ENCODE measurements around the gene PTBP2.

DNA sequence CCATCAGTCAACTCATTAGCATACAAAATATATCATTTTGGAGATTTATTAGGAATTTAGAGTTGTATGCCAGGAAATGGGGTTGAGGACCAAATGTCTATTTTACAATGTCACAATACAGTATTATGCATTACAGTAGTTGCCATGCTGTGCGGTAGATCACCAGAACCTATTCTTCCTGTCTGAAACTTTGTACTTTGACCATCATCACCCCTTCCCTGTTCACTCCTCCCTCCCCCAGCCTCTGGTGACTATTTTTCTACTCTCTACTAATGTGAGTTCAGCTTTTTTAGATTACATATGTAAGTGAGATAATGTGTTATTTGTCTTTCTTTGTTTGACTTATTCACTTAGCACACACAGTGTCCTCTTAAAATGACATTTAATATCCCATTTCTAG is 50.8 kb downstream of the PTBP2 start:
- TF ChIP-seq RAD21 (IDR thresholded peaks at IDR 0.05; ENCODE audit: insufficient read depth, low read depth, low read length) = no peak
- TF ChIP-seq, protein P1, sequence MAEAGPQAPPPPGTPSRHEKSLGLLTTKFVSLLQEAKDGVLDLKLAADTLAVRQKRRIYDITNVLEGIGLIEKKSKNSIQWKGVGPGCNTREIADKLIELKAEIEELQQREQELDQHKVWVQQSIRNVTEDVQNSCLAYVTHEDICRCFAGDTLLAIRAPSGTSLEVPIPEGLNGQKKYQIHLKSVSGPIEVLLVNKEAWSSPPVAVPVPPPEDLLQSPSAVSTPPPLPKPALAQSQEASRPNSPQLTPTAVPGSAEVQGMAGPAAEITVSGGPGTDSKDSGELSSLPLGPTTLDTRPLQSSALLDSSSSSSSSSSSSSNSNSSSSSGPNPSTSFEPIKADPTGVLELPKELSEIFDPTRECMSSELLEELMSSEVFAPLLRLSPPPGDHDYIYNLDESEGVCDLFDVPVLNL (IDR thresholded peaks at IDR 0.05; ENCODE audit: low read depth, low read length) = no peak
- no peak for TF ChIP-seq EP300 (IDR thresholded peaks at IDR 0.05; ENCODE audit: borderline replicate concordance in 1 of 2, control insufficient read depth in 1 of 2, low read depth in 2 of 2, low read length in 2 of 2)
- TF ChIP-seq TAF1 (IDR thresholded peaks at IDR 0.05; ENCODE audit: borderline replicate concordance, low read depth, low read length) = no peak
- no peak for TF ChIP-seq ATF7 (IDR thresholded peaks at IDR 0.05; ENCODE audit: low read depth)
- no peak for TF ChIP-seq POLR2AphosphoS5 (IDR thresholded peaks at IDR 0.05; ENCODE audit: low read length)
- no peak for TF ChIP-seq HDAC6 (IDR thresholded peaks at IDR 0.05; ENCODE audit: unreplicated experiment)
- TF ChIP-seq, protein P2, sequence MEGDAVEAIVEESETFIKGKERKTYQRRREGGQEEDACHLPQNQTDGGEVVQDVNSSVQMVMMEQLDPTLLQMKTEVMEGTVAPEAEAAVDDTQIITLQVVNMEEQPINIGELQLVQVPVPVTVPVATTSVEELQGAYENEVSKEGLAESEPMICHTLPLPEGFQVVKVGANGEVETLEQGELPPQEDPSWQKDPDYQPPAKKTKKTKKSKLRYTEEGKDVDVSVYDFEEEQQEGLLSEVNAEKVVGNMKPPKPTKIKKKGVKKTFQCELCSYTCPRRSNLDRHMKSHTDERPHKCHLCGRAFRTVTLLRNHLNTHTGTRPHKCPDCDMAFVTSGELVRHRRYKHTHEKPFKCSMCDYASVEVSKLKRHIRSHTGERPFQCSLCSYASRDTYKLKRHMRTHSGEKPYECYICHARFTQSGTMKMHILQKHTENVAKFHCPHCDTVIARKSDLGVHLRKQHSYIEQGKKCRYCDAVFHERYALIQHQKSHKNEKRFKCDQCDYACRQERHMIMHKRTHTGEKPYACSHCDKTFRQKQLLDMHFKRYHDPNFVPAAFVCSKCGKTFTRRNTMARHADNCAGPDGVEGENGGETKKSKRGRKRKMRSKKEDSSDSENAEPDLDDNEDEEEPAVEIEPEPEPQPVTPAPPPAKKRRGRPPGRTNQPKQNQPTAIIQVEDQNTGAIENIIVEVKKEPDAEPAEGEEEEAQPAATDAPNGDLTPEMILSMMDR (IDR thresholded peaks at IDR 0.05 in 2 of 3, conservative IDR thresholded peaks at IDR 0.05 in 1 of 3; ENCODE audit: control insufficient read depth in 2 of 3, extremely low read depth in 1 of 3, insufficient read depth in 1 of 3, low read depth in 3 of 3, low read length in 3 of 3) = no peak
- TF ChIP-seq NFYA (IDR thresholded peaks at IDR 0.05; ENCODE audit: borderline replicate concordance, low read depth, low read length) = no peak
